ENCODE results near the gene ATG7. TPM values are rescaled to one million over a fixed set of nuclear protein-coding genes. Genes with fewer than 3 reads are reported as not detected.

ATG7 gene
- total RNA-seq, 2 donors from 2014 or later, result 33.9 to 38.4 TPM

- TF ChIP-seq, protein P1, sequence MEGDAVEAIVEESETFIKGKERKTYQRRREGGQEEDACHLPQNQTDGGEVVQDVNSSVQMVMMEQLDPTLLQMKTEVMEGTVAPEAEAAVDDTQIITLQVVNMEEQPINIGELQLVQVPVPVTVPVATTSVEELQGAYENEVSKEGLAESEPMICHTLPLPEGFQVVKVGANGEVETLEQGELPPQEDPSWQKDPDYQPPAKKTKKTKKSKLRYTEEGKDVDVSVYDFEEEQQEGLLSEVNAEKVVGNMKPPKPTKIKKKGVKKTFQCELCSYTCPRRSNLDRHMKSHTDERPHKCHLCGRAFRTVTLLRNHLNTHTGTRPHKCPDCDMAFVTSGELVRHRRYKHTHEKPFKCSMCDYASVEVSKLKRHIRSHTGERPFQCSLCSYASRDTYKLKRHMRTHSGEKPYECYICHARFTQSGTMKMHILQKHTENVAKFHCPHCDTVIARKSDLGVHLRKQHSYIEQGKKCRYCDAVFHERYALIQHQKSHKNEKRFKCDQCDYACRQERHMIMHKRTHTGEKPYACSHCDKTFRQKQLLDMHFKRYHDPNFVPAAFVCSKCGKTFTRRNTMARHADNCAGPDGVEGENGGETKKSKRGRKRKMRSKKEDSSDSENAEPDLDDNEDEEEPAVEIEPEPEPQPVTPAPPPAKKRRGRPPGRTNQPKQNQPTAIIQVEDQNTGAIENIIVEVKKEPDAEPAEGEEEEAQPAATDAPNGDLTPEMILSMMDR (conservative IDR thresholded peaks at IDR 0.05), result no peak
- H3K9me3 ChIP-seq (ENCODE audit: control insufficient read depth, low read length), result no peaks in the 10 kb centered on the region
- no peak overlapping the region for H3K9ac ChIP-seq (ENCODE audit: extremely low read depth, low read length, poor library complexity, severe bottlenecking)
- Mint-ChIP-seq H3K9me3 (no peaks in the 10 kb centered on the region), H3K27ac (peak overlapping the region; percentile 64), H3K27me3 (ENCODE audit: insufficient read depth) (no peaks in the 10 kb centered on the region), H3K4me1 (peaks cover 5% of the 10 kb centered on the region), H3K4me3 (no peak overlapping the region), H3K36me3 (ENCODE audit: low read depth) (peaks cover 2% of the 10 kb centered on the region)
- no peak overlapping the region for H3K27ac ChIP-seq (ENCODE audit: low read depth, low read length)
- 95 to 96% methylated on average over 2 to 9 of the region's 9 CpGs for WGBS, 2 experiments (ENCODE audit: insufficient coverage in 1 of 2, insufficient read length in 1 of 2)
- no peak overlapping the region for H3K4me3 ChIP-seq (ENCODE audit: low read length)
- no peaks in the 10 kb centered on the region for H3K36me3 ChIP-seq (ENCODE audit: control insufficient read depth, insufficient read depth, low read length)
- H3K4me1 ChIP-seq (ENCODE audit: control insufficient read depth, insufficient read depth, low read length), result no peaks in the 10 kb centered on the region
- no peak for DNase-seq
- no peaks in the 10 kb centered on the region for H3K27me3 ChIP-seq (ENCODE audit: control insufficient read depth, insufficient read depth, low read length, poor library complexity, severe bottlenecking)
Observed at GRCh38 chr3:11546657-11547302, 274.6 kb downstream of the ATG7 start.

GRCh38 chr3:11547498-11547897, 275.3 kb downstream of the ATG7 start:
- no peaks in the 10 kb centered on the region for H3K4me1 ChIP-seq (ENCODE audit: control insufficient read depth, insufficient read depth, low read length)
- 93 to 100% methylated on average over 1 to 2 of the region's 2 CpGs for WGBS, 2 experiments (ENCODE audit: insufficient coverage in 1 of 2, insufficient read length in 1 of 2)
- Mint-ChIP-seq H3K9me3 (no peaks in the 10 kb centered on the region), H3K36me3 (ENCODE audit: low read depth) (peaks cover 7% of the 10 kb centered on the region), H3K4me3 (no peak overlapping the region), H3K4me1 (peaks cover 5% of the 10 kb centered on the region), H3K27me3 (ENCODE audit: insufficient read depth) (no peaks in the 10 kb centered on the region), H3K27ac (no peak overlapping the region)
- TF ChIP-seq, protein P1 (conservative IDR thresholded peaks at IDR 0.05), result no peak
- no peak overlapping the region for H3K4me3 ChIP-seq (ENCODE audit: low read length)
- no peaks in the 10 kb centered on the region for H3K9me3 ChIP-seq (ENCODE audit: control insufficient read depth, low read length)
- no peak overlapping the region for H3K9ac ChIP-seq (ENCODE audit: extremely low read depth, low read length, poor library complexity, severe bottlenecking)
- DNase-seq, result no peak
- H3K36me3 ChIP-seq (ENCODE audit: control insufficient read depth, insufficient read depth, low read length), result no peaks in the 10 kb centered on the region
- no peaks in the 10 kb centered on the region for H3K27me3 ChIP-seq (ENCODE audit: control insufficient read depth, insufficient read depth, low read length, poor library complexity, severe bottlenecking)
- H3K27ac ChIP-seq (ENCODE audit: low read depth, low read length), result no peak overlapping the region

DNA sequence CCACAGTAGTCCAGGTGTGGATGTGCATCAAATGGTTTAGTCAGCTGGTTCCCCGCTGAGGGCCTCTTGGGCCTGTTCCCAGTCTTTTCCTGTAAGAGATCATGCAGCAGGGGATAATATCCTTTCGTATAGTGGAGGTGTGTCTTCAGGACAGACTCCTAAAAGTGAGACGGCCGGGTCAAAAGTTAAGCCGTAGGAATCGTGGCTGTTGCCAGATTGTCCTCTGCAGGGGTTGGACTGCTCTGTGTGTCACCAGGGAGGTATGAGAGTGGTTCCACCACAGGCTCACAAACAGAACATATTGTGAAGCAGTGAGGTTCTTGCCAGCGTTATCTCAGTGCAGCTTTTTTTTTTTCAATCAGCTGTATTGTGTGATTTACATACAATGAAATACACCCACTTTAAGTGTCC, 276.5 kb downstream of the ATG7 start:
- Mint-ChIP-seq H3K27me3 (ENCODE audit: insufficient read depth) (no peaks in the 10 kb centered on the region), H3K4me1 (peaks cover 5% of the 10 kb centered on the region), H3K36me3 (ENCODE audit: low read depth) (peaks cover 12% of the 10 kb centered on the region), H3K4me3 (no peak overlapping the region), H3K9me3 (no peaks in the 10 kb centered on the region), H3K27ac (no peak overlapping the region)
- no peaks in the 10 kb centered on the region for H3K9me3 ChIP-seq (ENCODE audit: control insufficient read depth, low read length)
- H3K4me1 ChIP-seq (ENCODE audit: control insufficient read depth, insufficient read depth, low read length), result no peaks in the 10 kb centered on the region
- no peaks in the 10 kb centered on the region for H3K36me3 ChIP-seq (ENCODE audit: control insufficient read depth, insufficient read depth, low read length)
- no peaks in the 10 kb centered on the region for H3K27me3 ChIP-seq (ENCODE audit: control insufficient read depth, insufficient read depth, low read length, poor library complexity, severe bottlenecking)
- TF ChIP-seq, protein P1 (conservative IDR thresholded peaks at IDR 0.05), result no peak
- WGBS, 2 experiments (ENCODE audit: insufficient coverage in 1 of 2, insufficient read length in 1 of 2), result 90 to 95% methylated on average over 4 to 7 of the region's 7 CpGs
- no peak overlapping the region for H3K9ac ChIP-seq (ENCODE audit: extremely low read depth, low read length, poor library complexity, severe bottlenecking)
- H3K27ac ChIP-seq (ENCODE audit: low read depth, low read length), result no peak overlapping the region
- no peak overlapping the region for H3K4me3 ChIP-seq (ENCODE audit: low read length)
- no peak for DNase-seq
